ENCODE measurements around the gene MICOS13.
"Not testable (repeated sequence)": the region's sequence is repeated elsewhere in the genome, so short reads cannot be mapped to it uniquely, and the experiment has no call there.

Gene MICOS13

DNA sequence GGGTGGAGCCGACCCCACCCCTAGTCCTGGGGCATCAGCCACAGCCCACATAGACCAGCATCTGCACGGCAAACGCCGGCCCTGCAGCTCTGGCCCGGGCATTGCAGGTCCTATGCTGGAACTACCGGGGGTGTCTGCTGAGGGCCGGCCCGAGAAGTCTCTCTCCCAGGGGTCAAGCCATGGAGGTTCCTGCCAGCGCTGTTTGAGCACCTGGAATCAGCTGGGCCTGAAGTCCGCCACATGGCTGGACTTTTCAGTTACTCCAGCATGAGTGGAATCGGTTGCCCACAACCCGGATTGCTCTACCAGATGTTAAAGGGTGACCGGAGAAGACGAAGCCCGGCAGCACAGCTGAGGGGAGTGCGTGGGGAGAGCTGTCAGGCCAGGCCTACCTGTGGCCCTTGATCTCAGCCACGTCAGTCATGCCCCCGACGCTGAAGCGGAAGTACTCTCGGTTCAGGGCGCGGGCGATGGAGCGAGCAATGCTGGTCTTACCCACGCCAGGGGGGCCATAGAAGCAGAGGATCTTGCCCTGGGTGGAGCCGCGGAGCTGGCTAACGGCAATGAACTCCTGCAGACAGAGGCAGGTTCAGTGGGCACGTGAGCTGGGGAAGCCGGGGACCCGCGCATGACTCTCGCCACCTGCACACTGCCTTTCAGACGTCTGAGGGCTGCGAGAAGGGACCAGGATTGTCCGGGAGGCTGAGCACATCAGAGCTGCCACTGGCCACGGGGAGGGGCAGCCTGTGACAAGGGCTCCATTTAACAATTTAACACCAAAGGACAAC is 18.5 kb upstream of the MICOS13 start:
- no peak for DNase-seq

DNA sequence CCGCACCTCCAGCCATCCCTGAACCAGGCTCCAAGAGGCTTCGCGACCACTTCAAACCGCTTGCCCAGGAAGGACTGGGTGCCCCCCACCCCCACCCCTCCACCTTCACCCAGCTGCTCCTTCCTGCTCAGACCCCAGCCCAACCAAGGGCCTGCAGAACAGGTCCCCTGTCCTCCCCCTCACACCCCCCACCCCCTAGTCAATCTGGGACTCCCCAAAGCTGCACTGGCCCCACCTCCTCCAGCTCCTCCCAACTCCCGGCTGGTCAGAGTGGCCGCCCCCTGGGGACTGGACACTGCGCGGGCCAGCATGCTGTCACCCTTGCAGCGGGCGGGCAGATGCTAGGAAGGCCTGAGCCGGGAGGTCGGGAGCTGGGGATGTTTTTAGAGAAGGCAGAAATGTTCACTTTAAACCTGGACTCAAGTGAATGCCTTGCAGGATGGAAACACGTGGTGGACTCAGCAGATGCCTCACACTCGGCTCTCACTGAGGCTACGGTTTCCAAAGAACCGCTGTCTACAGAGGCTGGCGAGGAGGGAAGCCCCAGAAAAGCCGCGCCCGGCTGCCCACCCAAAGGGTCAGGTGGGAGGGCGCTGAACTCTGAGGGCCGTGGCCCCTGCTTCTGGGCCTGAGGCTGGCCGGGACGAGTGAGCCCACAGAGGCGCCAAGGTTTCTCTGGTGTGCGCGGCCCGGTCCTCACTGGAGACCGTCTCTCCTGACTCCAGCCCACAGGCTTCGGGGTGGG is 17.7 kb upstream of the MICOS13 start:
- DNase-seq, result no peak

DNA sequence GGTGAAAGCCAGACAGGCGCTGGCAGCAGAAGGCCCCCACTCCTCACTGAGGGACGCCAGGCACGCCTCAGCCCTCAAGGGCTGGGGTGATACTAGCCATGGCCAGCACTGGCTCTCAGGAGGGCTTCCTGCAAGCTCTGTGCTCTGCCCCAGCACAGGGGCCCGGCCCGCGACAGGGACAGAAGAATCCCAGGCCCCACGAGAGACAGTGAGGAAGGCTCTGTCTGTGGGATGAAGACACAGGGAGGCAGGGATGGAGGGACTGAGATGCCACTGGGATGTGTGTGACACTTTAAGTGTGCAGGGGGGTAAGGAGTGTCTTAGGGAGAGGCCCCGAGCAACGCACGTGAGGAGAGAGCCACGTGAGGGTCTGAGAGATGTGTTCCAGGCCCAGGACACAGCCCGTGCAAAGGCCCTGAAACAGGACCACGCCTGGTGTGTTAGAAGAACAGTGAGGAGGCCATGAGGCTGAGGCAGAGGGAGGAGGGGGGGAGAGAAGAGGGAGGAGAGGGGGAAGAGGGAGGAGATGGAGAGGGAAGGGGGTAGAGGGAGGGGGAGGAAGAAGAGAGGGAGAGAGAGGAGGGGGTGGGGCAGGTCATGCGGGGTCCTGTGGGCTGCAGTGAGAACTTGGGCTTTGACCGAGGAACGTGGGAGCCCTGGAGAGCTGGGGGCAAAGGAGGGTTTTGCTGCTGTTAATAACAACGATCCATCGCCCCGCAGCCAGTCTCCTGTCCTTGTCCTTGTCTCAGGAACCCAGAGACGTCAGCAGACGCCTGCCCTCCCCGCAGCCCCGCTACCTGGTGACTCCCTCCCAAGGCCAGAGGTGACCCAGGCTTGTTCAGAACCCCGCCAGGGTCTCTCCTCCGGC is 16.9 kb upstream of the MICOS13 start:
- no peak for DNase-seq

DNA sequence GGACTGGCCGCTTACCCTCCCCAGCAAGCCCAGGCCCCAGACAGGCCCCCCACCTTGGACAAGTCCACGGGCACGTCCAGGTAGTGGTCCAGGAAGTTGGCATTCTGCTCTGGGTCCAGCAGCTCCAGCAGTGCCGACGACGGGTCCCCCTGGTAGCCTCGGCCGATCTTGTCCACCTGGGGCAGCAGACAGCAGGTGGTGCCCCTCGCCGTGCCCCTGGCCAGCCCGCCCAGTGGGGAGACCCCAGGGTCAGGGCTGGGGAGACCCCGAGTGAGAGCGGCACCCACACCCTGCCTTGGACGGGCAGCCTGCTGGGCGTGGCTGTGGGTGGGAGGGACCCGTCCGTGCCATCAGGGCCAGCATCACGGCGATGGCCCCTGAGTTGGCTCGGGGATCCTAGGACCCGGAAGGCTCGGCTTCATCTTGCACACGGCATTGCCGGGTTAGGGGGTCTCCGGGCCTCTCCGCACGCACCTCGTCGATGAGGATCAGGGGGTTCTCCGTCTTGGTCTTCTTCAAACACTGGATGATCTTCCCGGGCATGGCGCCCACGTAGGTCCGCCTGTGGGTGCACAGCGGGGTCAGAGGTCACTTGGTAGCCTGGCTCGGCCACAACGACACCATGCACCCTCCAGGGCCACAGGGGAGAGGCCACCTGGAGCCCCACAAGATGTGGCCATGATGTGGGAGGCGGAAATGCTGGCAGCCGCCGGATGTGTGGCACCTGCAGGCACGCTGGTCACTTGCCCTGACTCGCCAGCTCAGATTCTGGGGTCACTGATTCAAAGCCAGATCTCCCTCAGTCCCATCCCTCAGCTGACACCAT is 16.1 kb upstream of the MICOS13 start:
- DNase-seq, result no peak

DNA sequence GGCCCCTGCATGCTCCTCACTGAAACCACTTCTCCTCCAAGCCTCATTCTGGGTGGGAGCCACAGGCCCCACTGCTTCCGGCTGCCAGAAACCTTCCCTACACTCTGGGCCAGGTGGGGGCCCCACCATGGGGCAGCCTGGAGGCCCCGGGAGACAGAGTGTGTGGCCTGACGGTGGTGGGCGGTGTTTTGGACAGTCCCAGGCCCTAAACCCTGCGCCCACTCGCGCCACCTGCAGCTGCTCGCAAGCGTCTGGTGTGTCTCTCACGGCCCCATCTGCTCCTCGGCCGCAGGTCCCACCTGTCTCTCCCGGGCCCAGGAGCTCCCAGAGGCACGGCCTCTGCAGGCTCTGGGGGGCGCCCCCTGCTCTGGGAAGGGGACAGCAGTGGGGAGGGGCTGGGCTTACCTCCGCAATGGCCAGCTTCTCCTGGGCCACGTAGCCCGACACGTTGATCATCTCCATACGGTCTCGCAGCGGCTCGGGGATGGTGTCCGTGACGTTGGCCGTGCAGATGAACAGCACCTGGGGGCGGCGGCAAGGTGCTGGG is 15.4 kb upstream of the MICOS13 start:
- no peak for DNase-seq

DNA sequence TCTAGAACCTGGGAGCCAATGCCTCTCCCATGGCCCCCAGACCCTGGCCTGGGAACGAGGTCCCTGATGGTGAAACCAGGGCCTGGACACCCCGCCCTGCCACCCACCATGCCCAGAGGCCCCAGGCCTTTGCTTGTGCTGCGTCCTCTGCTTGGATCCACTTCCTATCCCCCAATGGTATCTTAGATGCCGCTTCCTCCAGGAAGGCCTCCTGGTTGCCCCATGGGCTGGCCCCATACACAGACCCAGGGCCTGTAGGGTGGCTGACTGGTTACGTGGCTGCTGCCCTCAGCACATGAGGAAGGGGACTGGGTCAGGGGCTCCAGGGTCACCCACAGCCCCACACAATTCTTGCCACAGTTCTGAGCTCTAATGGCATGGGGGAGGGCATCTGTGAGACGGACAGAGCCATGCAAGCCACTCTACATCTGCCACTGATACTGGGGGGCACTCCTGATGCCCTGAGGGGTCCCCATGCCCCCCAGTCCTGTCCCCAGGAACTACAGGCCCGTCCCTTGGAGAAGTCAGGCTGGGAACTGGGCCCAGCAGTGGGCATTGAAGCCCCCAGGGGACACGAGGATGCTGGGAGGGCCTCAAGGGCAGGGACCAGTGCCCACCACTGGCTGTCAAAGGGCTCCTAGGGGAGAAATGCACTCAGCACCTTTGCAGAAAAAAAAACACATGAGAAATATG is 14.8 kb upstream of the MICOS13 start:
- no peak for DNase-seq

DNA sequence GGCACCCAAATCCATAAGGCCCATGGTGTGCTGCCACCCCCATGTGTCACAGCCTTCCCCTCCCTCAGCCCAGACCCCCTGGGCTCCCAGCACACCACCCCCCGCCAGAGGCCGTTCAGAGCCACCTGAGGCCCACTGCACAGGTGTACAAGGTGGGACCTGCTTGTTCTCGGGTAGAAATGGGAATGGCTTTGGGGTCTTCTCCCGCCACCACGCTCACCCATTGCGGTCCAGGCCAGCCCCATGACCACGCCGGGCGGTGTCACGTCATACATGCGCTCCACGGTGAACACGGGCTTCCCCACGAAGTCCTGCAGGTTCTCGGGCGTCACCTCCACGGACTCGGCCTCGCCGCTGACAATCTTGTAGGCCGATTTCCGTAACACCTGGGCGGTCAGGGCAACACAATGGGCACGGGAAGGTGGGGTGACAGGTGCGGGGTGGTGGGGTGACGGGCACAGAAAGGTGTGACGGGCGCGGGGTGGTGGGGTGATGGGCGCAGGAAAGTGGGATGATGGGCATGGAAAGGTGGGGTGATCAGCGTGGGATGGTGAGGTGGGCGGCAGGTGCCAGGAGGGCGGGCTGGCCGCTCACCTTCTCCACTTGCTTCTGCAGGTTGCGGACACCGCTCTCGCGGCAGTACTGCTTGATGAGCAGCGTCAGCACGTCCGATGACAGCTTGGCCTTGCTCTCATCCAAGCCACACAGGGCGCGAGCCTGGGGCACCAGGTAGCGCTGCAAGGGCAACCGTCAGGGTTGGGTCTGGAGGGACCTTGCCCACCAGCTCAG is 14.0 kb upstream of the MICOS13 start:
- DNase-seq, result no peak

DNA sequence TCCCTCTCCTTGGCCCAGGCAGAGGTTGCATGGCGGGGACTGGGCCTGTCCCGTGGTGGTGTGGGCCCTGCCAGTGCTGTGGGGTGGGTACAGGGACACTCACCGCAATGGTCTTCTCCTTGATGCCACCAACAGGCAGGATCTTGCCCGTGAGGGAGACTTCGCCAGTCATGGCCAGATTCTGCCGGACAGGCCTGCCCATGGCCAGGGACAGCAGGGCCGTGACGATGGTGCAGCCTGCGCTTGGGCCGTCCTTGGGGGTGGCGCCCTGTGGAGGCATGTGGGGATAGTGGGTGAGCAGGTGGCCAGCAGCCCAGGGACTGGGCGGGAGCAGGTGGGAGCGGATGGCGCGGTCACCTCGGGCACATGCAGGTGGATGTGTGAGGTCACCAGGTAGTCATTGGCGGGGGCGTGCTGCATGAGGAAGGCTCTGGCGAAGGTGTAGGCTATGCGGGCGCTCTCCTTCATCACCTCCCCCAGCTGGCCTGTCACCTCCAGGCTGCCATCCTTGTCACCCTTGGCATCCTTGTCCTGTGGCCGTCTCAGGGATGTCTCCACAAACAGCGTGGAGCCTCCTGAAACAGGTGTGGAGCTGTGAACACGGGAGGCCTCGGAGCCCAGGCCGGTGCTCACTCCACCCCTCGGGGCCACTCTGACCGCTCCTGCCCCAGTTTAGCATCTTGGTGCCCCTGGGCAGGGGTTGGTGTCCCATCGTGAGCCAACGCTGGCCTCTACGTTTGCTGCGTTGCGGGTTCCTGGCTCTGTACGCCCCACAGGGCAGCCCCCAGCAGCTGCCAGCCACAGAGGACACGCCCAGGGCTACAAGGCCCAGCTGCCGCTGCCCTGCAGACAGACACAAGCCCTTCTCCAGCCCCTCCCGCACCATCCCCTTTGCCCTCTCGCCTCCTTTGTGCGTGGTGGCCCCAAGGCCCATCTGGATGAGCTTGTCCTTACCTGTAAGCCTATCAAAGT is 13.2 kb upstream of the MICOS13 start:
- no peak for DNase-seq

DNA sequence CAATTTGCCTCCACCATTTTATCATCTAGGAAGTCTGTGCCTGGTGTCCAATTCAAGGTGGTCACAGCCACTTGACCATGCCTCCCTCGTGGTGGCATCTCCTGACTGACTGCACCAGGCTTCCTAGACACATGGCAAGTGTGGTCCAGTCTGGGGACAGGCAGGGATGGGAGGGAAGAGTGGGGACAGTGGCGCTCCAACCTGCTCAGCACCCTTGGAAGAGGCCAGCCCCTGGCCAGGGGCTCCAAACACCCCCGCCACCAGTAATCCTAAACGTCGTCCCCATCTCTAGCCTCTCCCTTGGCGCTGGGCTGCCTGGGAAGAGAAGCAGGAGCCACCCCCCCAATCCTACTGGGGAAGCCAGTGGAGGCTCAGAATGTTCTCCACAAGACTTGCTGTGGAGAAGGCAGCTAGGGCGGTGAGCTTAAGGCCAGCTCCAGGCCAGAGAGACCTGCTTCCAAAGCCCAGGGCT is 12.4 kb upstream of the MICOS13 start:
- no peak for DNase-seq

DNA sequence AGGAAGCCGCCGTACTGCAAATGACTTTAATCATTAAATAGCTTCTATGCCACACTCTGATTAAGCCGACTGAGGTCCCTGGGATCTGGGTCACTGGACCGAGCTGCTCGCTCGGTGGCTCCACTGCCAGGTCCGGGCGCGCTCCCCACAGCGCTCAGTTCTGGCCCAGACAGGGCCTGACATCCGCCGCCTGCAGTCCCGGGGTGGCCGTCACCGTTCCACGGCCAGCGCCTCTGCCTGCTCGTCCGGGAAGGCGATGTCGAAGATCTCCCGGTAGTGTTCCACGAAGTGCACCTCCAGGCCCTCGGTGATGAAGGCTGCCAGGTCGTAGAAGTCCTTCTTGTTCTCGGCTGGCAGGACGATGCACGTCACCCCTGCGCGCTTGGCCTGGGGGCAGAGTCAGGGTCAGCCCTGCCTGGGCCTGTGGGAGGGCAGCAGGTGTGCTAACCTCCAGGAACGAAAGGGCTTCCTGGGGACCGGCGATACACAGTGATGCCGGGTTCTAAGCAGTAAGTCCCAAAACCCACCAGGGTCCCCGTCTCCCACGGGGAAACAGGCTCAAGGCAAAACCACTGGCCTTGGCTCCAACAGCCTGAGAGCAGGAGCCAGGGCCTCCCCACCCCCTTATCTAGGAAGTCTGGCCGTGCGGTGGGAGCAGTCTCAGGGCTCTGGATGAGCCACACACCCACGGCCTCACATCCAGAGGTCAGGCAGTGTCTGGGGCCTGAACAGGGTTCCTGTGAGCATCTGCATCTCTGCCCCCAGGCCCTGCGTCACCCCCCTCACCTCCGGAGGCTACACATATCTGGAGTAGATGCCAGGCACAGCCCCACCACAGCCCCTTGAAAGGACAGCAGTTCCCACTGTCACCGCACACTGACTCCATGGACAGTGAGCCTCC is 11.8 kb upstream of the MICOS13 start:
- DNase-seq, result no peak

DNA sequence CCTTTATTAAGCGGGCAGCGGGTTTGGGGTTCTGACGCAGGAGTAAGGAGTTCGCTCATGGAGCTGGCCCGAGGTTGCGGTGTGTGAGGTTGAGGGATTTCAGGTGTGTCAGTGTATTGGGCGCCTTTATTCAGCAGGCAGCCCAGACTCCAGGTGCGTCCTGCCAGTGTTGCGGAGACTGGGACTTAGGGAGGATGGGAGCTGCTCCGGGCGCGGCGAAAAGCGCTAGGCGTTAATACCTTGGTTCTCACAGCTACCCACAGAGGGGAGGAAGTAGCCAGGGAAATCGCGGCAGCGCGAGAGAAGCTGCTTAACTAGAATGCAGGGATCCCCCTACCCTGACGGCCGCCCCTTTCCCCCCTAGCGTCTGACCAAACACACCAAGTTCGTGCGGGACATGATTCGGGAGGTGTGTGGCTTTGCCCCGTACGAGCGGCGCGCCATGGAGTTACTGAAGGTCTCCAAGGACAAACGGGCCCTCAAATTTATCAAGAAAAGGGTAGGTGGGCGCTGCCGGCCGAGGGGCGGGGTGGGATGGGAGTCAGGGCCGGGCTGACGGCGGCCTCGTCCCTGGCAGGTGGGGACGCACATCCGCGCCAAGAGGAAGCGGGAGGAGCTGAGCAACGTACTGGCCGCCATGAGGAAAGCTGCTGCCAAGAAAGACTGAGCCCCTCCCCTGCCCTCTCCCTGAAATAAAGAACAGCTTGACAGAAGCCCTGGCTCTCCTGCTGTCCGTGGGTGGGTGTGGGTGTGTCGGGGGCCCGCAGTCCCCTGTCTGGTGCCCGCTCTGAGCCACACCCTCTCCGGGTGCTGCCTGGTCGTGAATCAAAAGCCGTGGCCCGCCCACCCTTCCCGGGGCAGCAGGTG is 10.9 kb upstream of the MICOS13 start:
- DNase-seq, result no peak

DNA sequence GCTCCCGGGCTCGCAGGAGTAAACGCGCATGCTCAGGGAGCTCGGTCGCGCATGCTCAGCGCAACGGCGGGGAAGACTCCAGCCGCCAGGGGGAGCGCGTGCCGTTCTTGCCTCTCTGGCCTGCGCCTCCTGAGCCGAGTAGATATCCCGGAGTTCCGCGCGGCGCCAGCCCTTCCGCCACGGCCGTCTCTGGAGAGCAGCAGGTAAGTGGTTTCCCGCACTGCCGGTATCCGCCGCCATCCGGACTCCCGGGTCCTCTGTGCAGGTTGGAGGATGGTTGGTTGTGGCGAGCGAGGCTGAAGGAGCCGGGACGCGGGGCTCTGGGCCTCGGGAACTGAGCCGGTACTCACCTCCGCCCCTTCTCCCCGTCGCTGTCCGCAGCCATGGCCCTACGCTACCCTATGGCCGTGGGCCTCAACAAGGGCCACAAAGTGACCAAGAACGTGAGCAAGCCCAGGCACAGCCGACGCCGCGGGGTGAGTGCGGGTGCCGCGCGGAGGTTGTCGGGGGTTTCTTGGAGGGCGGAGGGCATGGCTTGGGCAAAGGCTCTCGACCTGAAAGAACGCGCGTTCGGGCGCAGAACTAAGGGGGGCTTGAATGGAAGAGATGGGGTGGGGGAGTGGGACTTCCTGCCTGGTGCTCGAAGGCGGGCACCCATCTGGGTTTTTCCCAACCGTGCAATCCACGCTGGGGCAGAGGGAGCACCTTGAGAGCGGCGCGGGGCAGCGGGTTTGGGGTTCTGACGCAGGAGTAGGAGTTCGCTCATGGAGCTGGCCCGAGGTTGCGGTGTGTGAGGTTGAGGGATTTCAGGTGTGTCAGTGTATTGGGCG is 10.0 kb upstream of the MICOS13 start, which contains the start of gene RPL36:
Gene RPL36 (plus strand): TSS at position 171 of the 830 bp plus-strand sequence. CDS start 213 bp downstream, at position 384.
- DNase-seq, result peak; percentile 96

DNA sequence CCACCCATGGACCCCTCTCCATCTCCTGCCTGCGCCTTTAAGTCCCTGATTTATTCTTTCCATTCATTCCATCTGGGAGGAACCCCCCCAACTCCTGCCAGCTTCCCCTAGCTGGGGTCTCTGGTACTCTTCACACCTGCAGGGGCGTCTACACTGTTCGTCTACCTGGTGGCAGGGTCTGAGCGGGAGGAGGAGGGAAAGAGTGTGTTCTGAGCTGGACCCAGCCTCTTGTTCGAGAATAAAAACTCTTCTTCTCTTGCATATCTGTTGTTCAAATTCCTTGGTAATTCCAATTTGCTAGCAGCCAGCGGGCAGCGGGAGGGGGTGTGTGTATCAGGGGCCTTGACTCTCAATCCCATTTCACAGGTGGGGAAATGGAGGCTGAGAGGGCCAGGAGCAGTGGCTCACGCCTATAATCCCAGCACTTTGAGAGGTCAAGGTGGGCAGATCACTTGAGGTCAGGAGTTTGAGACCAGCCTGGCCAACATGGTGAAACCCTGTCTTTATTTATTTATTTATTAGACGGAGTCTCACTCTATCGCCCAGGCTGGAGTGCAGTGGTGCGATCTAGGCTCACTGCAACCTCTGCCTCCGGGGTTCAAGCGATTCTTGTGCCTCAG is 8.1 kb upstream of the MICOS13 start:
- not testable (repeated sequence) for DNase-seq

DNA sequence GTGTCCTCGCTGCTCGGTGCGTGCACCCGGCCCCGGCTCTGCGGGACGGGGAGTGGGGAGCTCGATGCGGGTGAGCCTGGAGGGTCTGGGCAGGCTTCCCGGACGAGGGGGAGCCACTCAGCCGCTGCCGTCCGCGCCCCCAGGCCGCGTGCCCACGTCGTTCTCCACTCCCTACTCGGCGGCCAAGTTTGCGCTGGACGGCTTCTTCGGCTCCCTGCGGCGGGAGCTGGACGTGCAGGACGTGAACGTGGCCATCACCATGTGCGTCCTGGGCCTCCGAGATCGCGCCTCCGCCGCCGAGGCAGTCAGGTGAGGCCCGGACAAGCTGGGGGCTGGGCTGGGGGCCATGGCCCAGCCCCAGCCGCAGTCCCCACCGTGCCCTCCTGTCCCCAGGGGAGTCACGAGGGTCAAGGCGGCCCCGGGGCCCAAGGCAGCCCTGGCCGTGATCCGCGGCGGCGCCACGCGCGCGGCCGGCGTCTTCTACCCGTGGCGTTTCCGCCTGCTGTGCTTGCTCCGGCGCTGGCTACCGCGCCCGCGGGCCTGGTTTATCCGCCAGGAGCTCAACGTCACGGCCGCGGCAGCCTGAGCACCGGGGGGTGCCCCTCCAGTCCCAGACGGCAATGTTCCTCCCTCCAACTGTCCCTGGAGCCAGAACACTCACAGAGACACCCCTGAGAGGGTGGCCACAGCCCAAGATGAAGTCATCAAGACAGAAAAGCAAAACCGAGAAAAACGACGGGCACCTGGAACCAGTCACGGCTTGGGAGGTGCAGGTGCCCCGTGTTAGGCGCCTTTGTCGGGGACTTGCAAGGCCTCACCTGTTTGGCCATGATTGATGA is 7.3 kb upstream of the MICOS13 start:
- DNase-seq, result no peak

All from KG1 (cell line).